IPS-18c (cell line): ENCODE measurements around the gene KCNMB2.

Experiments used
- H3K4me3 ChIP-seq: 2 replicates; pipeline ENCODE4 v1.7.0; 2013; ENCODE audit warnings: low read depth, mild to moderate bottlenecking, low read length, moderate library complexity; ENCODE audit not compliant: insufficient read depth
- H3K9me3 ChIP-seq: one replicate; pipeline ENCODE4 v1.6.1; 2013; ENCODE audit warnings: mild to moderate bottlenecking, low read length, moderate library complexity; ENCODE audit not compliant: control insufficient read depth, insufficient read depth

Gene KCNMB2

GRCh38 chr3:178551916-178552321 lies 15.7 kb downstream of the KCNMB2 start:
- no peak overlapping the region for H3K4me3 ChIP-seq
- H3K9me3 ChIP-seq, result no peaks in the 10 kb centered on the region

- Histone ChIP-seq H3K9me3 (no peaks in the 10 kb centered on the region), H3K4me3 (no peak overlapping the region)
Measured at GRCh38 chr3:178558637-178559036, 22.4 kb downstream of the KCNMB2 start.

- H3K4me3 ChIP-seq, result no peak overlapping the region
- H3K9me3 ChIP-seq, result no peaks in the 10 kb centered on the region
Measured at GRCh38 chr3:178560759-178561158, 24.5 kb downstream of the KCNMB2 start.

DNA sequence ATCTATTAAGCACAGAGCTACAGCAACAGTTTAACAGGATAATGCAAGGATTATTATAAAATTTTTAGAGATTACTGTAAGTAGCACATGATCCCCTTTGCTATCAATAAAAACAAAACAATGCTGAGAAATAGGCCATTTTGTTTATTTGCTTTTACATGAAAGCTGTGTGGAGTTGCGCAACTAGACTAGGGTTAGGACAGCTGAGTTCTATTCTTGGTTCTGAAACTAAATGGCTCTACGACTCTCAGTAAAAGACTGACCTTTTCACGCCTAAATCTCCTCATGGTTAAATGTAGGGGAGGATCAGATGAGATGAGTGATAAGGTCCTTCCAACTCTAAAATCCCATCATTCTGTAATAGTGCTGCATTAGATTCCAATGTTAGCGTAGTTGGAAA lies 25.0 kb downstream of the KCNMB2 start:
- no peaks in the 10 kb centered on the region for H3K9me3 ChIP-seq

GRCh38 chr3:178562143-178562946 lies 26.1 kb downstream of the KCNMB2 start:
- no peaks in the 10 kb centered on the region for H3K9me3 ChIP-seq
- no peak overlapping the region for H3K4me3 ChIP-seq

More for the DNA sequence above, 25.0 kb downstream of the KCNMB2 start:
- H3K4me3 ChIP-seq, result no peak overlapping the region

DNA sequence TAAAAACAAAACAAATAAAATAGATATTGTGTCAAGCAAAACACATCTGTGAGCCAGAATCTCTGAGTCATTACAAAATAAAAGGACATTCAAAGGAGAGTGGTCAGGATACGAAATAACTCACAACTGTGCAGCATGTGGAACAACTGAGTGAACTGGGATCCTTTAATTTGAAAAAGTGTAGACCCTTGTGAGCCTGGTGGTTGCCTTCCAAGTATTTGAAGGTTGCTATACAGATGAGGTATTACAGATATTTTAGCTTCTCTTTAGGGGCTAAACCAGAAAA lies 26.7 kb downstream of the KCNMB2 start:
- Histone ChIP-seq H3K4me3 (no peak overlapping the region), H3K9me3 (no peaks in the 10 kb centered on the region)

DNA sequence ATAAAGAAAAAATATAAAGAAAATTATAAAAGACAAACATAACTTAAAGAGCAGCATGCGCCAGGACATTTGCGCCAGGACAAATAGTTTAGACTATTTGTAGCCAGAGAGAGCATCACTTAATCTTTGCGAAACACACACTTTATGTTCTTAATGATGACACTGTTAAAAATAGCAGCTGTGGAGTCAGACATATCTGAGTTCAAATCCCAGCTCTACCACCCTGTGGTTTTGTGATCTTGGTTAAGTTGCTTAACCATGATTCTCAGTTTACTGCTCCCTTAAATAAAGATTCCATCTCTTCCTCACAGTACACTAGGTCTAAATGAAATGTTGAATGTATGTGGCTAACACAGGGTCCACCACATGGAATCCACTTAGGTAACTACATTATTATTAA lies 31.4 kb downstream of the KCNMB2 start:
- no peaks in the 10 kb centered on the region for H3K9me3 ChIP-seq

DNA sequence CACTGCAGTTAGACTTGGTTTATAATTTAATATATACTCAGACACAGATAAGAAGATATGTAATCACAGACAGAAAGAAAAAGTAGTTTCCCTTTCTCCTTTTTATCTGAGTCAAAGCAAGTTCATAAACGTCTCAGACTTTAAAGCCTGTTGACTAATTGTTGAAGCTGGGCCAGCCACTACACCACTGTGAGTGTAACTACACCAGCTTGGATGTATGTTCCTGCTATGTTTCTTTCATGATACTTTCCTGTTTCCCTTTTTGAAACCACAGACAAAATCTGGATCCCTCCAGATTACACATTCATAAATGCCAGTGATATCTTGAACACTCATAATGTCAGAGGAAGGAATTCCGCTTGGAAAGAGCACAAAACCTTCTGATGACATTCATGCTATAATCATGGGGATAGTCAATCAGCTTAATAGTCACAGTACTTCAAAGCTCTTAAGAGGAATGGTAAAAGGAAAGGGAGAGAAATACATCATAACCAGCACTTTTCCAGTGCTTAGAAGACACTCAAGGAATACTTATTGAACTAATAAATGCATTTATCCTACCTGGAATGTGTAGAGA lies 32.0 kb downstream of the KCNMB2 start:
- no peak overlapping the region for H3K4me3 ChIP-seq
- no peaks in the 10 kb centered on the region for H3K9me3 ChIP-seq

More for the DNA sequence above, 31.4 kb downstream of the KCNMB2 start:
- H3K4me3 ChIP-seq, result no peak overlapping the region

DNA sequence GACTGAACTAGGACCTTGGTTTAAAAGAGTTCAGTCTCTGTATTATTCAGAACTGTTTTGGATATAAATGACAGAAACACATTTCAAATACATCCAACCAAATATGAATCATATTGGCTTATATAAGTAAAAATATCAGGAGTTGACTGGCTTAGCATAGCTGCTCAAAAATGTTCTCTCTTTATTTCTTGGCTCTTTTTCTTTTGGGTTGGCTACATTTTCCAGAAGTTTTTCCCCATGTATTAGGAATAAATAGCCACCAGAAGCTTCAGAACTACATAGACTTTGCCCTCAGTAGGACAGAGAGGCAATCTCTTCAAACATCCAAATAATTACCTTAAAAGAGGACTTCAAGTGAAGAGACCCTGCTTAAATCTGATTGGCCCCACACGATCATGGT lies 32.7 kb downstream of the KCNMB2 start:
- Histone ChIP-seq H3K9me3 (no peaks in the 10 kb centered on the region), H3K4me3 (no peak overlapping the region)

DNA sequence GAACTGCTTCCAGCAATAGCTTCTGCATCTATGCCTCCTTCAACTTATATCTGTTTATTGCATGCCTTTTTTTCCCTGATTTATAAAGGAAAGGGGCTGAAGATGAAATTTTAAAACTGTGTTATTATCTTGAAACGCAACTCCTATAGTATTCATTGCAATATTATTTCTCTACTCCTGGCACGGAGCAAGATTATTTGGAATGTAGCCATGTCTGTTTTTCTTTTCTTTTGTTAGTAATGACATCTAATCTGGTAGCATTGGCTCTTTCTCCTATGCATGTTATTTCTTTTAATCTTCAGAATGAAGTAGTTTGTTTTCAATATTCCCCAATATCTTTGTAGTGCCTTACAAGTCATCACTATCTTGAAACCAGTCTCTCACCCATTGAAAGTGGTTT lies 33.6 kb downstream of the KCNMB2 start:
- no peak overlapping the region for H3K4me3 ChIP-seq
- no peaks in the 10 kb centered on the region for H3K9me3 ChIP-seq

DNA sequence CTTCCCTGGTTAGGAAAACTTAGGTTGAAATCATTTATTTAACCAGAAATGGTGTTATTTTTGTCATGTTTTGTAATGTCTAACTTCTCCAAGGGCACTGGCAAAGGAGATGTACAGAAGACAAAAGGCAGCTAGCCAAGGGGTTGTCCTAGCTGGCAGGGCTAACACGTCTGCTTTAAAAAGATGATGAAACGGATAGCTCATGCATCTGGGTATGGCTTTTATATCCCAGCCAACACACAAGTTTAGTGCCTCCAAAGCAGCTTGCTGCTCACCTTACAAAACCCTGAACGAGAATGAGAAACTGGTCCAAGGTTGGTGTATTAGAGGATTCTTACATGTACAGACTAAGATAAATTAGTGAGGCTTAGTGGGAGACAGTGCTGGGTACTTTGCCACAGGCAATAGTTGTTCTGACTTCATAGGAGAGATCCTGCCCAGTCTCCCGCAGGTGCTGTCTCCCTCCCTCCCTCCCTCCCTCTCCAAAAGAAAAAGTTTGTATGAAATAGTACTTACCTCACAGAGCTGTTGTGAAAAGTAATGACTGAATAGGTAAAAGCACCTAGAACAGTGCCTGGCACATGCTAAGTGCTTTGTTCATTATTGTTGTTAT lies 47.8 kb downstream of the KCNMB2 start:
- Histone ChIP-seq H3K4me3 (no peak overlapping the region), H3K9me3 (no peaks in the 10 kb centered on the region)

- Histone ChIP-seq H3K4me3 (no peak overlapping the region), H3K9me3 (no peaks in the 10 kb centered on the region)
Measured at GRCh38 chr3:178584722-178585380, 48.6 kb downstream of the KCNMB2 start.

DNA sequence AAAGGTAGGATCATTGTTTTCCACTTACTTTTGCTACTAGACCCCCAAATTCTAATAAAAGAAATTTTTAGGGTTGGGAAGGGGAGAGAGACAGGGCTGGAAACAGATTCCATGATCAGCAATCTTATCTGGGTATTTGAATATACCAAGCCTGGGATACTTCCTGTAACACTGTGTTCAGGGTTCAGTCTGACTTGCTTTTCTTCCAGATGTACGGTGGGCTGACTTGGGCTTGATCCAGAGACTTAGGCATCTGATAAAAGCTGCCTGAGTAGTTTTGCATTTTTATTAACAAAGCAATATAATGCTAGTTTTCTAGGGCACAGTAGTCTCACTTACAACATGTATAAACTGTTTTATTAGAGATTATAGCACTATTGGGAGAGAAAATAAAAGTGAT lies 49.2 kb downstream of the KCNMB2 start:
- no peaks in the 10 kb centered on the region for H3K9me3 ChIP-seq
- no peak overlapping the region for H3K4me3 ChIP-seq

DNA sequence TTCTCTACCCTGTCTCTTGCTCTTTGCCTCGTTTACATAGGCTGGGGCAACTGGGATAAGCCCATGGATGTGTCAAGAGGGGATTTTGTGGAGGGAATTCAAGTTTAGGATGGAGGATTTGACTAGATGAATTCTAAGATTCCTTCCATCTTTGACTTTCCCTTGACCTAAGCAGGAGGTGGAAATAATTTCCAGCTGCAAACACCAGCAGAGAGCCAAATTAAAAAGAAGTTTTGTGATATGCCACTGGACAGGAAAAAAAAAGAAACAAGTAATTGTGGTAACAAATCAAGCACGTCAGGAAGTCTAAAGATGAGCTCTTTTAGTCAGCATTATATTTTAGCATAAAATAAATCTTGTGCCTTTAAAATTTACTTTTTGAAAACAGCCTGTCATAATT lies 49.8 kb downstream of the KCNMB2 start:
- H3K4me3 ChIP-seq, result no peak overlapping the region
- no peaks in the 10 kb centered on the region for H3K9me3 ChIP-seq

DNA sequence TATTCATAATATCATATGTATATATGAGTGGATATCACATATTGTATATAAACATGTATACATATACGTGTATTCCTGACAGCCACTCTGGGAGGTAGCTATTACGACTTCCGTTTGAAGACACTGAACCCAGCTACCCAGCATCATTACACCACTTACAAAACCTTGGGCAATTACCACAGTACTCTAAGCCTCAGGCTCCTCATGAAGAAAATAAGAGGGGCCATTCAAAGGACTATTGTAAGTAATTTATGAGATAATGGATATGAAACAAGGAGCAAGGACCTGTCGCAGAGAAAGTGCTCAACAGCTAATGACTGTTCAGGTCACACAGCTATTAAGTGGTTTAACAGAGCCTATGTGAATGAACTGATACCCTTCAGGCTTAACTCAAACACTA lies 52.4 kb downstream of the KCNMB2 start:
- Histone ChIP-seq H3K4me3 (no peak overlapping the region), H3K9me3 (no peaks in the 10 kb centered on the region)

DNA sequence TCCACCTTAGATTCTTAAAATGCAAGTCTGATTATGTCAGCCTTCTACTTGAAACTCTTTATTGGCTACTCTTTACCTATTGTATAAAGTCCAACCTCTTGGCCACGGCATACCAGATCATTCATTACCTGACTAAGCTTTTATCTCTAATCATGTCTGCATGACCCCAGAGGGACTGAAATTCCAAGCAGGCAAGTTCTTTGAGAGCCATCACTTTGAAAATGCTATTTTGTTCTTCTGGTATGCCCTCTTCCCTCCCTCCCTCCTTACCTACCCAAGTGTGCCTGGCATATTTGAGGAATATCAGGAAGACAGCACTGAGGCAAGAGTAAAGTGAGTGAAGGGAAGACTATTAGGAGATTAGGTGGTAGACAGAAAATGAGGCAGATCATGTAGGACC lies 57.5 kb downstream of the KCNMB2 start:
- no peaks in the 10 kb centered on the region for H3K9me3 ChIP-seq
- H3K4me3 ChIP-seq, result no peak overlapping the region

- no peaks in the 10 kb centered on the region for H3K9me3 ChIP-seq
Measured at GRCh38 chr3:178597371-178597770, 61.1 kb downstream of the KCNMB2 start.

GRCh38 chr3:178602856-178603255 lies 66.6 kb downstream of the KCNMB2 start:
- H3K9me3 ChIP-seq, result no peaks in the 10 kb centered on the region
- no peak overlapping the region for H3K4me3 ChIP-seq

More at GRCh38 chr3:178597371-178597770, 61.1 kb downstream of the KCNMB2 start:
- no peak overlapping the region for H3K4me3 ChIP-seq
